ENCODE results near the gene RAB36. TPM values are rescaled to one million over a fixed set of nuclear protein-coding genes. Genes with fewer than 3 reads are reported as not detected.

The RAB36 gene
- polyA plus RNA-seq, 2 of the 4 experiments (the other 2 are of a cell fraction): 2.5 to 4.0 TPM

DNA sequence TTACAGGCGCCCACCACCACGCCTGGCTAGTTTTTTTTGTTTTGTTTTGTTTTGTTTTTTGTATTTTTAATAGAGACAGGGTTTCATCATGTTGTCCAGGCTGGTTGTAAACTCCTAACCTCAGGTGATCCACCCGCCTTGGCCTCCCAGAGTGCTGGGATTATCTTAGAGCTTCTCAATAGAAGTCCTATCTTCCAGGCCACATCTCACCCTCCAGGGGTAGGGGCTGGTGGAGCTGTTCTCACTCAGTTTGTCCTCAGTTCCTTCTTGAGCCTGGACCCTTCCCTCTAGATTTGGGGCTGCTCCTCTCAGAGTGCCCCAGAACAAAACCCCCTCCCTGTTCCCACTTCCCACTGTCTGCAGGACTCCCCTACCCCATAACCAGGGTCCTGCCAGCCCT lies 66.3 kb downstream of the RAB36 start:
- no peaks in the 10 kb centered on the region for H3K9me3 ChIP-seq
- ATAC-seq: no peak
- no peak for FAIRE-seq
- H3K4me1 ChIP-seq: no peaks in the 10 kb centered on the region
- no peak overlapping the region for H3K27ac ChIP-seq
- TF ChIP-seq RNF2 (IDR thresholded peaks at IDR 0.05; ENCODE audit: borderline replicate concordance, low read depth) (no peak), EHMT2 (IDR thresholded peaks at IDR 0.05; ENCODE audit: low read depth) (no peak), CHD4 (IDR thresholded peaks at IDR 0.05; ENCODE audit: borderline replicate concordance) (no peak), RARB (CRISPR knock-in tag; IDR thresholded peaks at IDR 0.05) (no peak), KDM1A (IDR thresholded peaks at IDR 0.05; ENCODE audit: low read depth) (no peak), POLR2A (IDR thresholded peaks at IDR 0.05; ENCODE audit: low read length) (no peak), ZFP36 (IDR thresholded peaks at IDR 0.05; ENCODE audit: borderline replicate concordance, partially characterized antibody) (no peak), HOXA7 (CRISPR knock-in tag; IDR thresholded peaks at IDR 0.05) (no peak), EP300 (IDR thresholded peaks at IDR 0.05) (no peak), SREBF2 (IDR thresholded peaks at IDR 0.05) (no peak), FOSB (CRISPR knock-in tag; IDR thresholded peaks at IDR 0.05) (no peak), NFE2L2 (conservative IDR thresholded peaks at IDR 0.05; ENCODE audit: low read length) (no peak)
- TF ChIP-seq, protein P1, sequence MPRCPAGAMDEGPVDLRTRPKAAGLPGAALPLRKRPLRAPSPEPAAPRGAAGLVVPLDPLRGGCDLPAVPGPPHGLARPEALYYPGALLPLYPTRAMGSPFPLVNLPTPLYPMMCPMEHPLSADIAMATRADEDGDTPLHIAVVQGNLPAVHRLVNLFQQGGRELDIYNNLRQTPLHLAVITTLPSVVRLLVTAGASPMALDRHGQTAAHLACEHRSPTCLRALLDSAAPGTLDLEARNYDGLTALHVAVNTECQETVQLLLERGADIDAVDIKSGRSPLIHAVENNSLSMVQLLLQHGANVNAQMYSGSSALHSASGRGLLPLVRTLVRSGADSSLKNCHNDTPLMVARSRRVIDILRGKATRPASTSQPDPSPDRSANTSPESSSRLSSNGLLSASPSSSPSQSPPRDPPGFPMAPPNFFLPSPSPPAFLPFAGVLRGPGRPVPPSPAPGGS (IDR thresholded peaks at IDR 0.05): no peak
- TF ChIP-seq, protein P2, sequence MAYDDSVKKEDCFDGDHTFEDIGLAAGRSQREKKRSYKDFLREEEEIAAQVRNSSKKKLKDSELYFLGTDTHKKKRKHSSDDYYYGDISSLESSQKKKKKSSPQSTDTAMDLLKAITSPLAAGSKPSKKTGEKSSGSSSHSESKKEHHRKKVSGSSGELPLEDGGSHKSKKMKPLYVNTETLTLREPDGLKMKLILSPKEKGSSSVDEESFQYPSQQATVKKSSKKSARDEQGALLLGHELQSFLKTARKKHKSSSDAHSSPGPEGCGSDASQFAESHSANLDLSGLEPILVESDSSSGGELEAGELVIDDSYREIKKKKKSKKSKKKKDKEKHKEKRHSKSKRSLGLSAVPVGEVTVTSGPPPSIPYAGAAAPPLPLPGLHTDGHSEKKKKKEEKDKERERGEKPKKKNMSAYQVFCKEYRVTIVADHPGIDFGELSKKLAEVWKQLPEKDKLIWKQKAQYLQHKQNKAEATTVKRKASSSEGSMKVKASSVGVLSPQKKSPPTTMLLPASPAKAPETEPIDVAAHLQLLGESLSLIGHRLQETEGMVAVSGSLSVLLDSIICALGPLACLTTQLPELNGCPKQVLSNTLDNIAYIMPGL (CRISPR knock-in tag; IDR thresholded peaks at IDR 0.05; ENCODE audit: borderline replicate concordance): no peak
- TF ChIP-seq, protein P3, sequence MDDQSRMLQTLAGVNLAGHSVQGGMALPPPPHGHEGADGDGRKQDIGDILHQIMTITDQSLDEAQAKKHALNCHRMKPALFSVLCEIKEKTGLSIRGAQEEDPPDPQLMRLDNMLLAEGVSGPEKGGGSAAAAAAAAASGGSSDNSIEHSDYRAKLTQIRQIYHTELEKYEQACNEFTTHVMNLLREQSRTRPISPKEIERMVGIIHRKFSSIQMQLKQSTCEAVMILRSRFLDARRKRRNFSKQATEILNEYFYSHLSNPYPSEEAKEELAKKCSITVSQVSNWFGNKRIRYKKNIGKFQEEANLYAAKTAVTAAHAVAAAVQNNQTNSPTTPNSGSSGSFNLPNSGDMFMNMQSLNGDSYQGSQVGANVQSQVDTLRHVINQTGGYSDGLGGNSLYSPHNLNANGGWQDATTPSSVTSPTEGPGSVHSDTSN (IDR thresholded peaks at IDR 0.05): no peak
- TF ChIP-seq, protein P4, sequence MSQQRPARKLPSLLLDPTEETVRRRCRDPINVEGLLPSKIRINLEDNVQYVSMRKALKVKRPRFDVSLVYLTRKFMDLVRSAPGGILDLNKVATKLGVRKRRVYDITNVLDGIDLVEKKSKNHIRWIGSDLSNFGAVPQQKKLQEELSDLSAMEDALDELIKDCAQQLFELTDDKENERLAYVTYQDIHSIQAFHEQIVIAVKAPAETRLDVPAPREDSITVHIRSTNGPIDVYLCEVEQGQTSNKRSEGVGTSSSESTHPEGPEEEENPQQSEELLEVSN (IDR thresholded peaks at IDR 0.05; ENCODE audit: borderline replicate concordance, low read depth): no peak
- no peak overlapping the region for H3K4me3 ChIP-seq
- no peak overlapping the region for H3K4me2 ChIP-seq
- no peak for DNase-seq (ENCODE audit: low read depth in 1 of 2, low spot score in 1 of 2)
- CTCF ChIA-PET: interaction anchor here (1.2 to 1.6 kb wide), 2 partner anchors 20 to 33 kb away, joined by 3 read pairs; no protein-coding TSS in a partner anchor
- POLR2A ChIA-PET: no interaction called here
- 86% methylated on average over 3 of the region's 3 CpGs for WGBS (ENCODE audit: missing lambda C conversion rate)

DNA sequence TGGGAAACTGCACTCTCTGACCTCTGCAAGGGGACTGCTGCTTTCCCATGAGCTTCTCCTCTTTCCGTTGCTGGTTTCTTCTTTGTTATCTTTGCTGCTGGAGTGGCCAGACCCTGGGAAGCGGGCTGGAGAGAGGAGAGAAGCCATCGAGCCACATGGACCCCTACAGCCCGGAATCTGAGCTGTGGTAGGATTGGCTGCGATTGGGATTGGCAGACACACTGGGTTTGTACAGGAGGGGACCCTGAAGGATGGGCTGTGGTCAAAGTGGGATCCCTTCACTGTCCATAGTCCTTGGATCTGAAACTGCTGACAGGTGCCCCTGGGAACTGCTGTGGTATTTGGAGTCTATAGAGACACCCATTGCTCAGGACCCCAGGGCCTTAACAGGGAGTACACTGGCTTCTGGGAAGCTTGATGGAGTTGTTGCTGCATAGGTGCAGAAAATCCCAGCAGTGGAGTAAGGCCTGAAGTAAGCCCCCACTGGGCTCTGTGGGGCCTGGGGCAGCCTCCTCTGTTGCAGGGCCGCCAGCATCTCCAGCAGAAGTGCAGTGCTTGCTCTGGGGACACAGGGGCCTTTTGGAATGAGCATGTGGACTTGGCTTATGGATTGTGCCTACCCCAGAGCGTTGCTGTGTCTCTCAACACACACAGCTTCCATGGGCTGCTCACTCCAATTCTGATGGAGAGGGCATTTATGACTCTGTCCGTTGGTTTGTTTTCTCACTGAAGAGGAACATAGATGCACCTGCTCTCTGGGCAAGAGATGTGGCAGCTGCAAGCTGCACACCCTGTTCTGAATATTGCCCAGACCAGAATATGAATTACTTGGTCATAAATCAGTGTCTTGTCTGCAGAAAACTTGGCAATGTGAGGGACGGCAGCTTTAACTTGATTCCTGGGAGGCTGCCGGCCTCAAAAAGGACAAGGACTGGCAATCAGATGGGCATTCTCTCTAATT lies 67.1 kb downstream of the RAB36 start:
- Histone ChIP-seq H3K4me2 (no peak overlapping the region), H3K4me3 (no peak overlapping the region), H3K4me1 (no peaks in the 10 kb centered on the region), H3K9me3 (no peaks in the 10 kb centered on the region), H3K27ac (no peak overlapping the region)
- ATAC-seq: no peak
- TF ChIP-seq CTCF (IDR thresholded peaks at IDR 0.05) (no peak), POLR2AphosphoS2 (conservative IDR thresholded peaks at IDR 0.05; ENCODE audit: low read length) (no peak), FOXS1 (CRISPR knock-in tag; IDR thresholded peaks at IDR 0.05) (no peak), RCOR1 (IDR thresholded peaks at IDR 0.05; ENCODE audit: low read depth, low read length) (no peak), TFCP2L1 (CRISPR knock-in tag; IDR thresholded peaks at IDR 0.05) (no peak)
- TF ChIP-seq, protein P1 (IDR thresholded peaks at IDR 0.05): no peak
- TF ChIP-seq, protein P5, sequence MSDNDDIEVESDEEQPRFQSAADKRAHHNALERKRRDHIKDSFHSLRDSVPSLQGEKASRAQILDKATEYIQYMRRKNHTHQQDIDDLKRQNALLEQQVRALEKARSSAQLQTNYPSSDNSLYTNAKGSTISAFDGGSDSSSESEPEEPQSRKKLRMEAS (IDR thresholded peaks at IDR 0.05): no peak
- TF ChIP-seq, protein P3 (IDR thresholded peaks at IDR 0.05): no peak
- WGBS (ENCODE audit: missing lambda C conversion rate): 83% methylated on average over 9 of the region's 10 CpGs
- no peak for DNase-seq (ENCODE audit: low read depth in 1 of 2, low spot score in 1 of 2)
- ChIA-PET CTCF (interaction anchor here (0.5 to 1.6 kb wide), 4 partner anchors 19 to 83 kb away, joined by 3 to 6 read pairs (median 3); no protein-coding TSS in a partner anchor), POLR2A (no interaction called here)
- no peak for FAIRE-seq
